ENCODE data around the gene SETD5.
A peak's percentile ranks its signal among the peaks of the same experiment; 100 is the strongest.

Gene SETD5

GRCh38 chr3:9386501-9387321 is 10.7 kb upstream of the SETD5 start:
- DNase-seq (ENCODE audit: extremely low spot score, insufficient read length, low read depth): no peak
- FAIRE-seq: no peak

- DNase-seq (ENCODE audit: extremely low spot score, insufficient read length, low read depth): no peak
- FAIRE-seq: no peak
Observed at GRCh38 chr3:9387322-9387655, 10.1 kb upstream of the SETD5 start.

- FAIRE-seq: no peak
- DNase-seq (ENCODE audit: extremely low spot score, insufficient read length, low read depth): no peak
Observed at GRCh38 chr3:9388142-9388541, 9.3 kb upstream of the SETD5 start.

- FAIRE-seq (no peak), DNase-seq (ENCODE audit: extremely low spot score, insufficient read length, low read depth) (no peak)
Observed at GRCh38 chr3:9388562-9389272, 8.7 kb upstream of the SETD5 start.

- no peak for FAIRE-seq
Observed at GRCh38 chr3:9390265-9390888, 7.0 kb upstream of the SETD5 start.

GRCh38 chr3:9392041-9392440 is 5.4 kb upstream of the SETD5 start:
- FAIRE-seq: no peak
- no peak for DNase-seq (ENCODE audit: extremely low spot score, insufficient read length, low read depth)

More at GRCh38 chr3:9390265-9390888, 7.0 kb upstream of the SETD5 start:
- DNase-seq (ENCODE audit: extremely low spot score, insufficient read length, low read depth): no peak

- FAIRE-seq: no peak
- DNase-seq (ENCODE audit: extremely low spot score, insufficient read length, low read depth): no peak
Observed at GRCh38 chr3:9395570-9396300, 1.7 kb upstream of the SETD5 start.

GRCh38 chr3:9396301-9396631 is 1.1 kb upstream of the SETD5 start:
- DNase-seq (ENCODE audit: extremely low spot score, insufficient read length, low read depth) (peak; percentile 32), FAIRE-seq (no peak)

GRCh38 chr3:9396632-9397331 is 633 bp upstream of the SETD5 start:
- FAIRE-seq: peak; percentile 97
- DNase-seq (ENCODE audit: extremely low spot score, insufficient read length, low read depth): peak; percentile 71

GRCh38 chr3:9397906-9398699 is 688 bp downstream of the SETD5 start:
- FAIRE-seq: no peak
- no peak for DNase-seq (ENCODE audit: extremely low spot score, insufficient read length, low read depth)

- FAIRE-seq: peak; percentile 64
- no peak for DNase-seq (ENCODE audit: extremely low spot score, insufficient read length, low read depth)
Observed at GRCh38 chr3:9398700-9399336, 1.4 kb downstream of the SETD5 start.

GRCh38 chr3:9399337-9399703 is 1.9 kb downstream of the SETD5 start:
- FAIRE-seq (no peak), DNase-seq (ENCODE audit: extremely low spot score, insufficient read length, low read depth) (no peak)

GRCh38 chr3:9399746-9400145 is 2.3 kb downstream of the SETD5 start:
- DNase-seq (ENCODE audit: extremely low spot score, insufficient read length, low read depth): no peak
- peak; percentile 56 for FAIRE-seq

- DNase-seq (ENCODE audit: extremely low spot score, insufficient read length, low read depth) (no peak), FAIRE-seq (no peak)
Observed at GRCh38 chr3:9400616-9401015, 3.2 kb downstream of the SETD5 start.

- DNase-seq (ENCODE audit: extremely low spot score, insufficient read length, low read depth) (no peak), FAIRE-seq (no peak)
Observed at GRCh38 chr3:9401986-9402385, 4.6 kb downstream of the SETD5 start.

GRCh38 chr3:9402410-9403228 is 5.2 kb downstream of the SETD5 start:
- FAIRE-seq (no peak), DNase-seq (ENCODE audit: extremely low spot score, insufficient read length, low read depth) (no peak)

- no peak for DNase-seq (ENCODE audit: extremely low spot score, insufficient read length, low read depth)
- FAIRE-seq: no peak
Observed at GRCh38 chr3:9403463-9403862, 6.0 kb downstream of the SETD5 start.

- DNase-seq (ENCODE audit: extremely low spot score, insufficient read length, low read depth) (no peak), FAIRE-seq (no peak)
Observed at GRCh38 chr3:9404680-9405079, 7.3 kb downstream of the SETD5 start.
